ENCODE data around the gene NEK7.

NEK7 gene

GRCh38 chr1:198350456-198350855 lies 193.7 kb downstream of the NEK7 start:
- DNase-seq (ENCODE audit: low read depth) = no peak

GRCh38 chr1:198352975-198353695 lies 196.3 kb downstream of the NEK7 start:
- DNase-seq (ENCODE audit: low read depth) = no peak

- DNase-seq (ENCODE audit: low read depth) = no peak
Measured at GRCh38 chr1:198357937-198358336, 201.1 kb downstream of the NEK7 start.

GRCh38 chr1:198359024-198359653 lies 202.3 kb downstream of the NEK7 start:
- DNase-seq (ENCODE audit: low read depth) = peak; percentile 31

- no peak for DNase-seq (ENCODE audit: low read depth)
Measured at GRCh38 chr1:198360208-198360729, 203.5 kb downstream of the NEK7 start.

- no peak for DNase-seq (ENCODE audit: low read depth)
Measured at GRCh38 chr1:198361237-198361767, 204.5 kb downstream of the NEK7 start.

GRCh38 chr1:198363625-198364151 lies 206.9 kb downstream of the NEK7 start:
- no peak for DNase-seq (ENCODE audit: low read depth)

GRCh38 chr1:198364471-198364870 lies 207.7 kb downstream of the NEK7 start:
- no peak for DNase-seq (ENCODE audit: low read depth)

- DNase-seq (ENCODE audit: low read depth) = no peak
Measured at GRCh38 chr1:198367296-198367695, 210.5 kb downstream of the NEK7 start.

GRCh38 chr1:198370996-198371395 lies 214.2 kb downstream of the NEK7 start:
- DNase-seq (ENCODE audit: low read depth) = no peak
